Stimulated activated CD8-positive, alpha-beta memory T cell treated with anti-CD3 and anti-CD28 coated beads, Interleukin-15, amount 100 ng/mL, for 4 hours (primary cell): ENCODE data around the gene LHFPL2.

Source experiments
- DNase-seq, 2 donors: peaks; one replicate each; pipeline ENCODE4 v3.0.0-alpha.2; 2020; ENCODE audit warnings: low read depth in 2 of 2

Gene LHFPL2

DNA sequence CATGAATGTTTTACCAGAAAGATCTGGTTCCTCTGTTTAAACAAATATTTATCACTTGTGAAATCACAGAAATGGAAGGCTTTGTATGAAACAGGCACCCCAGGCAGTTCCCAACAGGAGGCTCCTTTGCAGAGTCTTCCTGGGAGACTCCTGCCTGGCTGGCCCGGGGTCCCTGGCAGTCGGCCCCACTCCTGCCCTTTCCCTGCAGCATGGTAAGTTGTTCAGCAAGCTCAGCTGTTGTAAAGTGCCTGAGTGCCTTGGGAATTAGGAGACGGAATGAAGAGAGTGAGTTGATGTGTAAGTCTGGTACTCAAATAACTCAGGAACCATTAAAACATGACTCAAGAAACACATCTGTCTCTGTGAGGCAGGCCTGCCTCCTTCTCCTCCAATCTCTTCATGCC is 17.5 kb upstream of the LHFPL2 start:
- no peak for DNase-seq

DNA sequence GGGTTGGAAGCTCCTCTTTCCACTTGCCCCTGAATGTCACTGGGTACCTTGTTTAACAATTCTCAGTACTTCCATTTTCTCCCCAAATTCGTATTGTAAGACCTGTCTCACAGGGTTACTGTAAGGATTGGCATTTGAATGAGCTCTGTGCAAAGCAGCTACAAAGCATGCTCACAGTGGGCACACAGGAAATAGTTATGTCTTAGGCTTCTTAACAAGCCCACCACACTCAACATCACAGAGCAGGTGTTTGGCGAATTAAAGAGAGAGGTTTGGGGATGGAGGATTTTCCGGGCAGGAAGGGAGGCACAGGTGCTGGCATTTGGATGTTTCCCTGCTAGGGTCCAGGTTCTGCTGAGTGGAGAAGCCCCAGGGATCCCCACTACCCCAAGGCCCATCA is 17.0 kb upstream of the LHFPL2 start:
- no peak for DNase-seq

- DNase-seq = no peak
Observed at GRCh38 chr5:78662323-78662722, 13.8 kb upstream of the LHFPL2 start.

GRCh38 chr5:78661691-78662090 is 13.1 kb upstream of the LHFPL2 start:
- no peak for DNase-seq

- no peak for DNase-seq
Observed at GRCh38 chr5:78661044-78661443, 12.5 kb upstream of the LHFPL2 start.

- no peak for DNase-seq
Observed at GRCh38 chr5:78660401-78660800, 11.8 kb upstream of the LHFPL2 start.

- no peak for DNase-seq
Observed at GRCh38 chr5:78659714-78660113, 11.1 kb upstream of the LHFPL2 start.

DNA sequence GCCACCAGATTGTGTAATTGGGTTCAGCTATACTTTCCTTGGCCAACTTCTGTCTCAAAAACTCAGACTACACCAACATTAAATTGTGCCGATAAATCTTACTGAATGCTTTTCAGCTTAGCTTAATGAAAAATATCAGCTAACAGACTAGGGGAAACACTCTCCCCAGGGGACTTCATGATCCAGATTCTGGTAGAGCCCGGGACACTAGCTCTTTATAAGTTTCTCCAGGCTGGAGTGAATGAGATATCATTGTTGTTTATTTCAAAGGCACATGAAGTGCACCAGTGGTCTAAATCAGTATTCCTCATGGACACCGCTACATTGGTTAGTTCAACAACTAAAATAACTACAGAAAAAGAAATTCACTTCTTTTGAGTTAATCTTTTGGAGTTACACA is 10.5 kb upstream of the LHFPL2 start:
- DNase-seq = no peak

GRCh38 chr5:78657201-78657600 is 8.6 kb upstream of the LHFPL2 start:
- no peak for DNase-seq

DNA sequence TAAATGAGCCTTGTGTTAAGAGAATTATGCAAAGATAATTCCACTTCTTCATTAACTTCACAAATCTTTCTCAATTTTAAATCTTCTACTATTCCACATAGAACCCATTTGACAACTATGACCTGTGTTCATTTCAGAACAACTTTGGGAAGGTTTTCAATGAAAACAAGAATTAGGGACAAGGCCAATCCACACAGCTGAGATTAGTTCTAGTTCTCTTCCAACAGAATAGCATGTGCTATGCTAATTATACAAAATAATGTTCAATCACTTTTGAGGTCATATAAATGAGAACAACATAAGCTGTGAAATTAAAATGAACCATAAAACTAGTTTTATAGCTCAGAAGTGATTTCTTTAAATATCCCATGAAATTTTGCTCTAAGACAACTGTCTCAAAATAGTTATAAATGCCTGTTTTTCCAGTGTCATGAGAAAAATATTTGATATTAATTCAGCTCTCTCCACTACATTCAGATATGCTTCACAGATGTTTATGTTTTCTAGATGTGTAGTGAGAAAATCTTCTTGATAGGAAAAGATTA is 7.2 kb upstream of the LHFPL2 start:
- DNase-seq = no peak

- DNase-seq = no peak
Observed at GRCh38 chr5:78654386-78654785, 5.8 kb upstream of the LHFPL2 start.

- DNase-seq = no peak
Observed at GRCh38 chr5:78653681-78654366, 5.3 kb upstream of the LHFPL2 start.

DNA sequence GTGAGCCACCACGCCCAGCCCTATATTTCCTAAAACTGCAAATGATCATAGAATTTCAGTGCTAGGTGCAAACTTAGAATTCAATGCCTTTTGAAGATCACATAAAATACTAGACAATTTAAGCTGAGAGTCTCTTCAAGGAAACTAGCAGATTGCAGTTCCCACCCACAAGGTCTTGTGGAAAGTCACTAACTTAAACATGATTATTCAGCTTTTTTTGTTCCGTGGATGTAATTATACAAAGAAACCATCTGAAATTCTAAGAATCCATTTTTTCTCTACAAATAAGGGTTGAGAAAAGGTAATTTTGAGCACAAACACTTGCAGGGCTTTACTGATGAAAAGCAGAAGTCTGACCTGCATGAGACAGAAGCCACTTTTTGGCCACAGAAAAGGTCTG is 4.5 kb upstream of the LHFPL2 start:
- DNase-seq = no peak

- no peak for DNase-seq
Observed at GRCh38 chr5:78651468-78651867, 2.9 kb upstream of the LHFPL2 start.

GRCh38 chr5:78650531-78650930 is 2.0 kb upstream of the LHFPL2 start:
- DNase-seq = no peak

- DNase-seq = no peak
Observed at GRCh38 chr5:78649861-78650496, 1.4 kb upstream of the LHFPL2 start.

DNA sequence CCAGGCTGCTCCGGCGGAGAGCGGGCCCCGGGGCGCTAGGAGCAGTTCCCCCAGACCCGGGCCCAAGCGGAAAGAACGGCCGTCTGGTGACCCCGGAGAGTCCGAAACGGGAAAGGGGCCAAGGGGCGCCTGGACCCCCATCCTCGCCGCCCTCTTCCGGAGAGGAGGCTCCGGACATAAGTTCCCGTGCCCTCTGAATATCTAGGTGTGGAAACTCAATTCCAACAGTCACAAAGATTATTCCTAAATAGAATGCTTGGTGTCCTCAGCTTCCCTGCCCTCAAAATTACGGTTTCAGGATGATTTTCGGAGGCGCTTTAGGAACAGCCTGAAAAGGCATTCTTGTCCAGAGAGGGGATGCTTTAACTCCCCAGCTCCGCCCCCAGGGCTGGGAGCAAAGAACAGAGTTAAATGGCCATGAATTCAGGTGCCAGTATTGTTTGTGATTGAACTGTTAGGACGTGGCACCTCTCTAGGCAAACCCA is 681 bp upstream of the LHFPL2 start:
- DNase-seq = no peak

DNA sequence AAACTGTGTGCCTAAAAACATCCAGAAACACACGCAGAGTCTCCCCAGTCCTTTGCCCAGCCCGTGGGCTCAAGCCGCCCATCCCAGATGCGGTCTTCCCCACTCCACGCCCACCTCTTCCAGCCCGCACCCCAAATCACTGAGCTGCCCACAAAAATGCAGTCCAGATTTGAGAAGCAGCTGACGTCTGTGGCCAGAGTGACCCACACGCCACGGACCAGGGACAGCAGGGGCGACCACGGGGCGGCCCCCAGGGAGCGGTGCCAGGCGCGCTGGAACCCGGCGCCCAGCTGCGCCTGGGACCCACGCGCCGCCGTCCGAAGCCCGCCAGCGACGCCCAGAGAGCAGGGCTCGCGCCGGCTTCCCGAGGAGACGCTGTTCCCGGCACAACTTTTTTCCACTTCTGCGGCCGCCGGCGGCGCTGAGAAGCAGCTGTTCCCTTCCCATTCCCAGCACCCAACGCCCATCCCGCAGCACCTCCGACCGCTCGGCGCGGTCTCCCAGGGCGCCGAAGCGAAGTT is 674 bp downstream of the LHFPL2 start:
- DNase-seq = no peak

DNA sequence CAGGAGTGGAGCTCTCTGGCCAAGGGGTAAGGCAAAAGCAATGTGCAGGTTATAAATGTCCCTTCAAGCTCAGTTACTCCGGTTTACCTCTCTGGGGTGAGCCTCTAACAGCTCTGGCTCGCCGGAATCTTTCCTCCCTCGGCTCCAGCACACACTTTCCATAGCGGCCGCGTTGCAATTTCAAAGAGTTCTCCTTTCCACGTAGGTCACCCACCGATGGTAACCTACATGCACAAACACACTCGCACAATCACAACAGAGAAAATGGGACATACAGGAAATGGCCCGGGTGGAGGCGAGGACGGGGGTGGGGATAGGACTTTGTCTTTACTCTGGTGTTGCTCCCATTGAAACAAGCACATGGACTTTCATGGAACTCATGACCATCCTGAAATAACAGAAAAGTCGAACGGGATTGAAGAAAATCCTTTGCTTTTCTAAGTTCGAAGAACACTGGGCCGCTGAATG is 1.2 kb downstream of the LHFPL2 start:
- DNase-seq = no peak

GRCh38 chr5:78644741-78645300 is 3.8 kb downstream of the LHFPL2 start:
- no peak for DNase-seq

GRCh38 chr5:78644129-78644528 is 4.4 kb downstream of the LHFPL2 start:
- no peak for DNase-seq

DNA sequence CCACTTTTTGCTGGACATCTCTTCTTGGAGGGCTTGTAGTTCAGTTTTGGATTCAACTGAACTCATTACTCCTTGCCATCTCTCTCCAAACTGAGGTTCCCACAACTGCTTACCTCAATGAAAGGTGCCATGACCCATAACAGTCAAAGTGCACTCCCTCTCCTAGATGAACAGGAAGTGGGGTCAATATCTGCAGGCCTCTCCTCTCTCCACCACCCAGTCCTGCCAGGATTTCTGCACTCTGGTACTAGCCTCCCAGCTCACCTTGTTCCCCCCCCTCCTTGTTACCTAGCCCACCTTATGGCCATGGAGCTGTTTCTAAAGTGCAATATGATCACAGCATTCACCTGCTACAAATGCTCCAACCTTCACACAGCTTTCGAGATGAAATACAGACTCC is 5.9 kb downstream of the LHFPL2 start:
- DNase-seq = no peak
